Spleen (tissue), 11 donors: ENCODE measurements around the gene RNASEH1. TPM values are rescaled to one million over a fixed set of nuclear protein-coding genes. Genes with fewer than 3 reads are reported as not detected.
A peak's percentile ranks its signal among the peaks of the same experiment; 100 is the strongest.

ENCODE experiments used
- DNase-seq: peaks from one replicate; pipeline ENCODE4 v3.0.0-alpha.2; 2020
- H3K27ac ChIP-seq, 8 donors: fragments of 200-600 bp; sonication (generic) in 7 of 8; 1 replicate in 4 of 8; 2 replicates in 4 of 8; pipeline versions ENCODE4 v1.5.0 to v1.8.0; 2016 to 2021; ENCODE audit warnings: inconsistent platforms in 4 of 8, mild to moderate bottlenecking in 4 of 8, moderate library complexity in 1 of 8
- H3K27me3 ChIP-seq, 7 donors: fragments of 200-600 bp; sonication (generic) in 6 of 7; replicated peaks in 1 of 7; 1 replicate in 4 of 7; 2 replicates in 3 of 7; pipeline versions ENCODE4 v1.5.0 to v1.8.0; 2016 to 2021; ENCODE audit warnings: inconsistent platforms in 3 of 7, mild to moderate bottlenecking in 1 of 7
- H3K36me3 ChIP-seq, 6 donors: fragments of 200-600 bp; sonication (generic) in 5 of 6; 1 replicate in 4 of 6; 2 replicates in 2 of 6; pipeline versions ENCODE4 v1.5.0 to v1.8.0; 2016 to 2021; ENCODE audit warnings: inconsistent platforms in 2 of 6
- H3K4me1 ChIP-seq, 6 donors: fragments of 200-600 bp; sonication (generic) in 5 of 6; 1 replicate in 3 of 6; 2 replicates in 3 of 6; pipeline versions ENCODE4 v1.5.0 to v1.8.0; 2016 to 2021; ENCODE audit warnings: inconsistent platforms in 3 of 6
- H3K4me3 ChIP-seq, 8 donors: fragments of 200-600 bp; sonication (generic) in 7 of 8; 1 replicate in 4 of 8; 2 replicates in 4 of 8; pipeline versions ENCODE4 v1.5.0 to v1.8.0; 2016 to 2021; ENCODE audit warnings: inconsistent platforms in 4 of 8, mild to moderate bottlenecking in 4 of 8, moderate library complexity in 2 of 8
- H3K9me3 ChIP-seq, 8 donors: fragments of 200-600 bp; sonication (generic) in 7 of 8; 1 replicate in 4 of 8; 2 replicates in 4 of 8; pipeline versions ENCODE4 v1.5.0 to v1.8.0; 2016 to 2021; ENCODE audit warnings: inconsistent platforms in 4 of 8
- CTCF ChIP-seq, 11 experiments: fragments of 200-600 bp in 7 of 11; fragments of 450-650 bp in 4 of 11; sonication (generic) in 4 of 11; IDR thresholded peaks in 8 of 11; conservative IDR thresholded peaks in 3 of 11; 1 replicate in 7 of 11; 2 replicates in 4 of 11; pipeline versions ENCODE4 v1.4.0 to v1.8.0; 2016 to 2021; ENCODE audit warnings: antibody characterized with exemption in 11 of 11, inconsistent platforms in 4 of 11, mild to moderate bottlenecking in 1 of 11
- POLR2A ChIP-seq, 3 donors: fragments of 450-650 bp; IDR thresholded peaks; one replicate each; pipeline ENCODE4 v1.5.1; 2017; ENCODE audit warnings: antibody characterized with exemption in 3 of 3, mild to moderate bottlenecking in 1 of 3
- POLR2AphosphoS5 ChIP-seq, 3 donors: sonication (generic); formaldehyde crosslinking; IDR thresholded peaks; one replicate each; pipeline ENCODE4 v1.5.1; 2017; ENCODE audit warnings: antibody characterized with exemption in 3 of 3
- WGBS, 5 donors: extraction: QIAGEN DNeasy Blood & Tissue Kit in 3 of 5; methylation state at CpG; one replicate each; pipeline versions ENCODE4 v1.1.5 to v1.1.7; 2013 to 2018; 5-methylcytosine and 5-hydroxymethylcytosine counted together
- intact Hi-C: fragments of 100-400 bp; cut with DNase I; formaldehyde crosslinking; loops from one replicate; pipeline ENCODE4 v1.15.0; 2023; ENCODE audit warnings: low total_unique reads
- polyA plus RNA-seq, 3 donors: library from polyadenylated mRNA; stranded (reverse); fragments of 200-250 nt; gene quantifications; one replicate each; pipeline ENCODE4 v1.2.1, GENCODE V29; 2013
- total RNA-seq, 7 donors: library from RNA; depleted of rRNA in 3 of 7; stranded (reverse); fragments of >200 nt in 3 of 7; fragmentation: NEBNext Ultra II Directional in 4 of 7; extraction: Animal tissue kit (Norgen Biotek cat#: 25700) in 4 of 7; gene quantifications; one replicate each; pipeline versions ENCODE4 v1.1.0 to v1.2.1, GENCODE V29; 2016 to 2021
- donor health status: healthy with polysubstance abuse.
- donor health status: DM: no; HTN: no; CAD: no; lungs with moderate emphysema.
- donor health status: DM: no; HTN: no; CAD: no.
- donor health status: Bipolar disorder and iron deficiency.
- donor health status: healthy.
- donor health status: DM: no; HTN: no; CAD: no.
- donor health status: DM: yes; HTN: yes; CAD: no.

RNASEH1 gene
- total and polyA plus RNA-seq, 10 donors: 4.3 to 24.7 (median 18.2) TPM

GRCh38 chr2:3604991-3605961 is 47.1 kb upstream of the RNASEH1 start:
- no peak for TF ChIP-seq POLR2AphosphoS5 (IDR thresholded peaks at IDR 0.05)
- TF ChIP-seq POLR2A (IDR thresholded peaks at IDR 0.05): no peak
- TF ChIP-seq CTCF (IDR thresholded peaks at IDR 0.05 in 8 of 11, conservative IDR thresholded peaks at IDR 0.05 in 3 of 11): no peak
- DNase-seq: peak; percentile 81
- intact Hi-C loops: no loop called here
- H3K4me3 ChIP-seq: no peak overlapping the region
- H3K9me3 ChIP-seq: no peaks in the 10 kb centered on the region
- H3K4me1 ChIP-seq: no peaks in the 10 kb centered on the region
- no peaks in the 10 kb centered on the region for H3K36me3 ChIP-seq
- no peaks in the 10 kb centered on the region for H3K27me3 ChIP-seq
- peak overlapping the region in 5 of 8 donors; percentile 11 to 76 (median 46) for H3K27ac ChIP-seq
- WGBS, 5 donors: 30 to 70% (median 54%) methylated on average over 27 to 43 of the region's 44 CpGs

- Histone ChIP-seq H3K4me3 (no peak overlapping the region), H3K4me1 (no peaks in the 10 kb centered on the region), H3K27me3 (no peaks in the 10 kb centered on the region), H3K9me3 (no peaks in the 10 kb centered on the region), H3K36me3 (no peaks in the 10 kb centered on the region), H3K27ac (peak overlapping the region in 2 of 8 donors; percentile 15 to 42)
- TF ChIP-seq POLR2A (IDR thresholded peaks at IDR 0.05) (no peak), POLR2AphosphoS5 (IDR thresholded peaks at IDR 0.05) (no peak), CTCF (IDR thresholded peaks at IDR 0.05 in 8 of 11, conservative IDR thresholded peaks at IDR 0.05 in 3 of 11) (no peak)
- peak; percentile 71 for DNase-seq
- intact Hi-C loops: no loop called here
- WGBS, 5 donors: 83 to 91% (median 86%) methylated on average over 12 to 16 of the region's 16 CpGs
Measured at GRCh38 chr2:3604207-3604877, 46.2 kb upstream of the RNASEH1 start.

GRCh38 chr2:3603536-3604206 is 45.5 kb upstream of the RNASEH1 start:
- WGBS, 5 donors: 84 to 93% (median 90%) methylated on average over 16 to 19 of the region's 19 CpGs
- peak overlapping the region in 1 of 8 donors; percentile 42 for H3K27ac ChIP-seq
- DNase-seq: peak; percentile 71

More at GRCh38 chr2:3603536-3604206, 45.5 kb upstream of the RNASEH1 start:
- Histone ChIP-seq H3K27me3 (no peaks in the 10 kb centered on the region), H3K36me3 (no peaks in the 10 kb centered on the region), H3K4me1 (no peaks in the 10 kb centered on the region), H3K9me3 (no peaks in the 10 kb centered on the region), H3K4me3 (no peak overlapping the region)
- TF ChIP-seq CTCF (IDR thresholded peaks at IDR 0.05 in 8 of 11, conservative IDR thresholded peaks at IDR 0.05 in 3 of 11): no peak
- no peak for TF ChIP-seq POLR2A (IDR thresholded peaks at IDR 0.05)
- TF ChIP-seq POLR2AphosphoS5 (IDR thresholded peaks at IDR 0.05): no peak
- intact Hi-C loops: no loop called here
